Skeletal muscle tissue (tissue), 4 donors: ENCODE results near the gene UGT1A5. TPM values are rescaled to one million over a fixed set of nuclear protein-coding genes. Genes with fewer than 3 reads are reported as not detected.

Experiments
- H3K27ac ChIP-seq: one replicate; pipeline ENCODE4 v1.7.0; 2013; ENCODE audit warnings: mild to moderate bottlenecking, low read depth, low read length, inconsistent platforms
- H3K27me3 ChIP-seq, 3 donors: one replicate each; pipeline ENCODE4 v1.7.0; 2013; ENCODE audit warnings: low read length in 3 of 3; ENCODE audit not compliant: control insufficient read depth in 3 of 3, insufficient read depth in 3 of 3
- H3K36me3 ChIP-seq, 3 donors: one replicate each; pipeline ENCODE4 v1.7.0; 2013; ENCODE audit warnings: low read length in 3 of 3; ENCODE audit not compliant: control insufficient read depth in 3 of 3, insufficient read depth in 3 of 3
- H3K4me1 ChIP-seq, 3 donors: one replicate each; pipeline ENCODE4 v1.7.0; 2013; ENCODE audit warnings: low read length in 3 of 3, mild to moderate bottlenecking in 3 of 3; ENCODE audit not compliant: control insufficient read depth in 3 of 3, insufficient read depth in 3 of 3
- H3K4me3 ChIP-seq, 3 donors: one replicate each; pipeline ENCODE4 v1.7.0; 2013; ENCODE audit warnings: low read length in 3 of 3
- H3K9ac ChIP-seq, 3 donors: one replicate each; pipeline ENCODE4 v1.7.0; 2013; ENCODE audit warnings: low read length in 3 of 3, mild to moderate bottlenecking in 3 of 3, moderate library complexity in 2 of 3, low read depth in 1 of 3
- H3K9me3 ChIP-seq, 3 donors: one replicate each; pipeline ENCODE4 v1.7.0; 2013; ENCODE audit warnings: low read length in 3 of 3; ENCODE audit not compliant: control insufficient read depth in 3 of 3
- total RNA-seq: library from RNA; depleted of rRNA; stranded (reverse); fragments of >200 nt; gene quantifications from one replicate; pipeline ENCODE4 v1.2.3, GENCODE V29; 2014
- donor health status: Osteomylitis.

Gene UGT1A5
- total RNA-seq, 1 donor from 2014 or later, result not detected

DNA sequence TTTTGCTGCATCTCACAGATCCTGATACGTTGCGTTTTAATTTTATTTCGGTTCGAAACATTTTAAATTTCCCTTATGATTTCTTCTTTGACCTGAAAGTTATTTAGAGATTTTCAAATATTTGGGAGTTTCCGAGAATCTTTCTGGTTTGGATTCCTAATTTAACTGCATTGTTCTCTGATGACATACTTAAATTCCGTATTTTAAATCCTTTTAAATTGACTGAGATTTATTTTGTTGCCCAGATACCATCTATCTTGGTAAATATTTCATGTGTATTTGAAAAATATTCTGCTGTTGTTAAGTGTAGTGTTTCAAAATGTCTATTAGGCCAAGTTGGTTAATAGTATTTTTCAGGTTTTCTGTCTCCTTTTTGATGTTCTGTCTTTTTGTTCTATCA lies 103.2 kb downstream of the UGT1A5 start:
- no peak overlapping the region for H3K4me3 ChIP-seq
- H3K9me3 ChIP-seq, result no peaks in the 10 kb centered on the region
- H3K36me3 ChIP-seq, result no peaks in the 10 kb centered on the region
- H3K27me3 ChIP-seq, result peaks cover 0 to 5% (median 3%) of the 10 kb centered on the region in 3 donors
- no peak overlapping the region for H3K27ac ChIP-seq
- H3K4me1 ChIP-seq, result no peaks in the 10 kb centered on the region
- no peak overlapping the region for H3K9ac ChIP-seq

DNA sequence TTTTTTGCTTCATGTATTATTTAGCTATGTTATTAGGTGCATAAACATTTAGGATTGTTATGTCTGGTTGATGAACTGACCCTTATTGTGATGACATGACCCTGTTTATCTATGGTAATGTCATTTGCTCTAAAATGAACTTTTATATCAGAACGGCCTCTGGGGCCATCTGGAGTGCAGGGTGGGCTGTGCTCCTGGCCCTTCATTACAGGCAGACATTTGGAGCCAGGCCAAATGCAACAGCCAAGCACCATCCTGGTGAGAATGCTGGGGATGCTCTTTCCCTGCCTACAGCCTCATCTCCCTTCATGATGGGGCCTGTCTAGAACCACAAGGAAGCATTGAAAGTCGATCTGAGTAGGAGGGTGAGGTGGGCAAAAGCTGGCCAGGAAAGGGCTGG lies 103.6 kb downstream of the UGT1A5 start:
- Histone ChIP-seq H3K9ac (no peak overlapping the region), H3K4me3 (no peak overlapping the region), H3K9me3 (no peaks in the 10 kb centered on the region), H3K27me3 (peaks cover 0 to 5% (median 3%) of the 10 kb centered on the region in 3 donors), H3K4me1 (no peaks in the 10 kb centered on the region), H3K36me3 (no peaks in the 10 kb centered on the region), H3K27ac (peak overlapping the region; percentile 23)

GRCh38 chr2:233816771-233817170 lies 104.1 kb downstream of the UGT1A5 start:
- no peak overlapping the region for H3K4me3 ChIP-seq
- peak overlapping the region; percentile 23 for H3K27ac ChIP-seq
- no peaks in the 10 kb centered on the region for H3K36me3 ChIP-seq
- H3K9ac ChIP-seq, result no peak overlapping the region
- no peaks in the 10 kb centered on the region for H3K4me1 ChIP-seq
- H3K9me3 ChIP-seq, result no peaks in the 10 kb centered on the region
- H3K27me3 ChIP-seq, result peaks cover 0 to 5% (median 3%) of the 10 kb centered on the region in 3 donors

DNA sequence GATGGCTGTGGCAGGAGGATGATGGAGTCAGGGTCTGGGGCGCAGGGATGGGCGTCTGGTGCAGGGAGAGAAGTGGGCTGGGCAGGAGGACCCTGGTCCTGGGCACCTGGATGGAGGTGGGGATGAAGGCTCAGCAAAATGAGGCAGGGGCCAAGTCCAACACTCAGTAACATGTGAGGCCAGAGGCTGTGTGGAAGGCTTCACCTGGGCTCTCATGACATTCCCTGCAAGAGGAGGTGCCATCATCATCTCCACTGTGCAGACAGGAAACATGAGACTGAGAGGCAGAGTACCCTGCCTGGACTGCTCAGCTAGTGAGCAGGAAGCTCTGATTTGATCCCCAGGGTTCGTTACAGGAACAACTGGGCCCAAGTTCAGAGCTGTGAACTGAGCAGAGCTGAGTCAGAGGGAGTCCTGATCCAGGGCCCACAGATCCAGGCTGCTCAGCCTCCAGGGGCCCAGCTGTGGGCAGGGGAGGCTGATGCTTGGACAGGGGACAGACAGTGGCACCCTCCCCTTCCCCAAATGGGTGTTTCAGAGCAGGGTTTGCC lies 104.7 kb downstream of the UGT1A5 start:
- Histone ChIP-seq H3K4me3 (no peak overlapping the region), H3K4me1 (no peaks in the 10 kb centered on the region), H3K9me3 (no peaks in the 10 kb centered on the region), H3K27ac (no peak overlapping the region), H3K36me3 (no peaks in the 10 kb centered on the region), H3K27me3 (peaks cover 0 to 5% (median 3%) of the 10 kb centered on the region in 3 donors), H3K9ac (no peak overlapping the region)

DNA sequence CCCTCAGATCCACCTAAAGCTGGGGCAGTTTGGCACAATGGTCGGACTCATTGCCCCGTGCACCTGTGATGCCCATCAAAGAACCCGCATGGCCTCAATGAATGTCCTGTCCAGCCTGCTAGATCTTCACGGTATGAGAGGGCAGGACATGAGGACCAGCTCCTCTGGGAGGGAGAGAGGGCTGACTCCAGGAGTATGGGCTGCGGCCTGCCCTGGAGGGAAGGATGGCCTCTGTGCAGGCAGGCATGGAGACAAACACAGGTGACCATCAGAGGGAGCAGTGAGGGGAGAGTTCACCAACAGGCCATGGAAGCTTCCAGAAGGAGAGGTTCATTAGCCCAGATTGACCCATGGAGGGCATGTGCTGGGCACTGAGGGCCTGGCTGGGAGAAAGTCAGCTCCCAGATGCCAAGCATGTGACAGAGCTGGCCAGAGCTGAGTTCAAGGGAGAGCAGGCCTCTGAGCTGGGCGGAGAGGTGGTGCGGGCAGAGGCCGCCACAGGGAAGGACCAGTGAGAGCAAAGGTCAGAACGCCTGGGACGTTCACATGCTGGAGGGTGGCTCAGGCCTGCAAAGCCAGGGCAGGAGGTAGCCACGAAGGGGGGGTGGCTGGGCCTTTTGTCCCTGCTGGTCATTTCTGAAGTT lies 105.4 kb downstream of the UGT1A5 start:
- H3K27ac ChIP-seq, result no peak overlapping the region
- no peaks in the 10 kb centered on the region for H3K4me1 ChIP-seq
- H3K27me3 ChIP-seq, result peaks cover 0 to 5% (median 3%) of the 10 kb centered on the region in 3 donors
- H3K4me3 ChIP-seq, result no peak overlapping the region
- no peaks in the 10 kb centered on the region for H3K9me3 ChIP-seq
- H3K36me3 ChIP-seq, result no peaks in the 10 kb centered on the region
- no peak overlapping the region for H3K9ac ChIP-seq

DNA sequence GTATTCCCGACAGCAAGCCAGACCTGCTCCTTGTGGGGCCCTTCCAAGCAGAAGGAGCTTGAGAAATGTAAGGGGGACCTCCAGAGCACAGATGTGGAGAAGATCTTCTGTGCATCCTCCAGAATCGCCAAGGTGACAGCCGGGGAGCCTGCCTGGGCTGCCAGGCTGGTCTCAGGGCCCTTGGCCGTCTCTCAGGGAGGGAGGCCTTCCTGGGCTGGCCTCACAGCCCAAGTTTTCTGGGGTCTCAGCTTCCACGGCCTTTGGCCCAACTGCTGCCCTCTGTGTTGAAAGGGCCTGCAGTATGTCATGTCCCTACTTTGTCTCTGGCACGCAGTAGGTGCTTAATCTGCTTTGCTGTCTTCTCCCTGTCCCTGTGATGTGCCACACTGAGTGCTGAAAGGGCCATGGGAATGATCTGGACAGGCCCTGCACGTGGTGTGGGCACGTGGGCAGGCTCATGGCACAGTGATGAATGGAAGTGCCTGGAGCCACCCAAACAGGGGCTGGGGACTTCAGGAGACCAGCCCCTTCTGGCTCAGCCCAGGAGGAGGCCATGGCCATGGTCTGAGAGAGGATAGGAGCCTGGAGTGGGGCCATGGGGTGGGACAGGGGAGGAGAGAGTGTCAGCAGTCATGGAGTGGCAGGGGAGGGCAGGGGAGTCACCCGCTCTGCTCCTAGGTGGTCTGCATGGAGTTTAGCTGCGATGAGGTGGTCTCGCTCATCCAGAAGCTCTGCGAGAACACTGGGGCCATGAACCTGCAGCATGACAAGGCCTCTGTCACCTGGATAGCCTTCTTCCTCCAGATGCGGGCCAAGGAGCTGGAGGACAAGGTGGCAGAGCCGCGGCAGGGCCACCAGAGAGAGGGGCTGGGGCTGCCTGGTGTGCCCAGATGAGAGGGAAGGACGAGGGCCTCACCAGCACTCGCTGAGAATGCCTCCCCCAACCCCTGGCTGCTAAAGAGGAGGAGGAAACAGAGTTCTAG lies 106.2 kb downstream of the UGT1A5 start:
- no peaks in the 10 kb centered on the region for H3K4me1 ChIP-seq
- no peaks in the 10 kb centered on the region for H3K36me3 ChIP-seq
- no peaks in the 10 kb centered on the region for H3K9me3 ChIP-seq
- H3K4me3 ChIP-seq, result no peak overlapping the region
- H3K27me3 ChIP-seq, result peaks cover 0 to 5% (median 3%) of the 10 kb centered on the region in 3 donors
- H3K9ac ChIP-seq, result no peak overlapping the region
- no peak overlapping the region for H3K27ac ChIP-seq

- H3K27ac ChIP-seq, result no peak overlapping the region
- H3K4me1 ChIP-seq, result no peaks in the 10 kb centered on the region
- H3K4me3 ChIP-seq, result no peak overlapping the region
- H3K36me3 ChIP-seq, result no peaks in the 10 kb centered on the region
- H3K9me3 ChIP-seq, result no peaks in the 10 kb centered on the region
- H3K27me3 ChIP-seq, result peaks cover 0 to 5% (median 3%) of the 10 kb centered on the region in 3 donors
- H3K9ac ChIP-seq, result no peak overlapping the region
Observed at GRCh38 chr2:233819884-233820773, 107.4 kb downstream of the UGT1A5 start.

- H3K9ac ChIP-seq, result no peak overlapping the region
- H3K27ac ChIP-seq, result no peak overlapping the region
- H3K4me3 ChIP-seq, result no peak overlapping the region
- H3K27me3 ChIP-seq, result peaks cover 0 to 5% (median 3%) of the 10 kb centered on the region in 3 donors
- H3K9me3 ChIP-seq, result no peaks in the 10 kb centered on the region
- no peaks in the 10 kb centered on the region for H3K4me1 ChIP-seq
- no peaks in the 10 kb centered on the region for H3K36me3 ChIP-seq
Observed at GRCh38 chr2:233820774-233821105, 108.0 kb downstream of the UGT1A5 start.

GRCh38 chr2:233821196-233821595 lies 108.5 kb downstream of the UGT1A5 start:
- Histone ChIP-seq H3K4me1 (no peaks in the 10 kb centered on the region), H3K9me3 (no peaks in the 10 kb centered on the region), H3K27me3 (peaks cover 0 to 5% (median 3%) of the 10 kb centered on the region in 3 donors), H3K27ac (no peak overlapping the region), H3K9ac (no peak overlapping the region), H3K4me3 (no peak overlapping the region), H3K36me3 (no peaks in the 10 kb centered on the region)
